ENCODE results near the gene ALDH1A1. TPM values are rescaled to one million over a fixed set of nuclear protein-coding genes. Genes with fewer than 3 reads are reported as not detected.

ALDH1A1 gene
- total RNA-seq, 1 donor from 2014 or later, result 0.14 TPM

- Mint-ChIP-seq H3K4me1 (no peaks in the 10 kb centered on the region), H3K27me3 (ENCODE audit: low read depth) (no peaks in the 10 kb centered on the region), H3K9me3 (no peaks in the 10 kb centered on the region), H3K4me3 (no peak overlapping the region), H3K27ac (ENCODE audit: unreplicated experiment) (no peak overlapping the region), H3K36me3 (ENCODE audit: low read depth) (no peaks in the 10 kb centered on the region)
- TF ChIP-seq CTCF (conservative IDR thresholded peaks at IDR 0.05), result no peak
- no peak for DNase-seq (ENCODE audit: low read depth, low spot score)
Observed at GRCh38 chr9:72996114-72996513, 43.3 kb upstream of the ALDH1A1 start.

GRCh38 chr9:72995131-72996024, 42.5 kb upstream of the ALDH1A1 start:
- Mint-ChIP-seq H3K27ac (ENCODE audit: unreplicated experiment) (no peak overlapping the region), H3K27me3 (ENCODE audit: low read depth) (no peaks in the 10 kb centered on the region), H3K4me1 (no peaks in the 10 kb centered on the region), H3K4me3 (no peak overlapping the region), H3K36me3 (ENCODE audit: low read depth) (no peaks in the 10 kb centered on the region), H3K9me3 (no peaks in the 10 kb centered on the region)
- DNase-seq (ENCODE audit: low read depth, low spot score), result no peak
- TF ChIP-seq CTCF (conservative IDR thresholded peaks at IDR 0.05), result no peak

- H3K27me3 Mint-ChIP-seq (ENCODE audit: low read depth), result no peaks in the 10 kb centered on the region
- DNase-seq (ENCODE audit: low read depth, low spot score), result no peak
- no peak overlapping the region for H3K4me3 Mint-ChIP-seq
- no peak for TF ChIP-seq CTCF (conservative IDR thresholded peaks at IDR 0.05)
- H3K9me3 Mint-ChIP-seq, result no peaks in the 10 kb centered on the region
- no peak overlapping the region for H3K27ac Mint-ChIP-seq (ENCODE audit: unreplicated experiment)
- H3K4me1 Mint-ChIP-seq, result no peaks in the 10 kb centered on the region
- no peaks in the 10 kb centered on the region for H3K36me3 Mint-ChIP-seq (ENCODE audit: low read depth)
Observed at GRCh38 chr9:72991772-72992171, 38.9 kb upstream of the ALDH1A1 start.

DNA sequence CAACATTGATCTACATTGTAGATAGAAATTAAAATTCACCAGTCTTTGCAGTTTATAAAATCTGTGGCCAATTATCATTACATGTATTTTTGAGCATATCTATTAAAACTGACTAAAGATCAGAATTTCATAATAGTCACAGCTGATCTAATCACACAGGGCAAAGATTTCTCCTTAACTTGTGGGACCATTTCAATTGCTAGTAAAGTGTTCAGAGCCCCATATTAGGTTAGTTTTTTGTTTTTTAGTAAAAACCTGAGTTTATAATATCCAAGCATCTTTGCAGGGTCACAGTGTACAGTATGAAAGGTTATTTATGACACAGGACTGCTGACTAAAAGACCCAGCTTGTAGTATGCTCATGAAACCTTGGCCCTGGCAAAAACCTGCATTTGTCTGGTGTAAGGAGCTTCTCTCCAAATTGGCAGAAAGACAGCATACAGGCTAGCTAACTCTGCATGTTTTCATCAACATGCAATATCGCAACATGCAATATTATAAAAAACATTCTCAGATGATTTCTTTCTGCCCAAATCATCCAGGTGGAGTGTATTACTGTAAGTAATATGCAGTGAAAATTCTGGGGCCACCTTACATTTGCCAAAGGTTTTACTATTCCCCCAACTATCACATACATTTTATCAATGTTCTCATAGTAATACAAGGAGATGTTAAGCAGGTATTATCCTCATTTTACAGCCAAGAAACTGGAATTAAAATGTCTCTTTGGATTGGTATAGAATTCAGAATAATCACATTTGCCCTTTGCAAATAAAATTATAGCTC, 37.7 kb upstream of the ALDH1A1 start:
- H3K4me1 Mint-ChIP-seq, result no peaks in the 10 kb centered on the region
- H3K36me3 Mint-ChIP-seq (ENCODE audit: low read depth), result no peaks in the 10 kb centered on the region
- no peak overlapping the region for H3K4me3 Mint-ChIP-seq
- H3K27ac Mint-ChIP-seq (ENCODE audit: unreplicated experiment), result no peak overlapping the region
- no peak for TF ChIP-seq CTCF (conservative IDR thresholded peaks at IDR 0.05)
- H3K9me3 Mint-ChIP-seq, result no peaks in the 10 kb centered on the region
- DNase-seq (ENCODE audit: low read depth, low spot score), result no peak
- H3K27me3 Mint-ChIP-seq (ENCODE audit: low read depth), result no peaks in the 10 kb centered on the region

GRCh38 chr9:72986522-72987116, 33.8 kb upstream of the ALDH1A1 start:
- Mint-ChIP-seq H3K9me3 (no peaks in the 10 kb centered on the region), H3K27ac (ENCODE audit: unreplicated experiment) (no peak overlapping the region), H3K4me1 (no peaks in the 10 kb centered on the region), H3K4me3 (no peak overlapping the region), H3K27me3 (ENCODE audit: low read depth) (no peaks in the 10 kb centered on the region), H3K36me3 (ENCODE audit: low read depth) (no peaks in the 10 kb centered on the region)
- no peak for TF ChIP-seq CTCF (conservative IDR thresholded peaks at IDR 0.05)
- no peak for DNase-seq (ENCODE audit: low read depth, low spot score)

All from neural crest cell (in vitro differentiated cells).